Neural cell (in vitro differentiated cells): ENCODE results near the gene KRTAP1-4. TPM values are rescaled to one million over a fixed set of nuclear protein-coding genes. Genes with fewer than 3 reads are reported as not detected.
"Not testable (repeated sequence)": the region's sequence is repeated elsewhere in the genome, so short reads cannot be mapped to it uniquely, and the experiment has no call there.

Experiments
- H2AFZ ChIP-seq: fragments of 200-600, 300-800 bp; sonication (generic), shearing (Covaris generic); 2 replicates; pipeline ENCODE4 v1.6.0; 2014; ENCODE audit warnings: low read depth, mild to moderate bottlenecking, antibody characterized with exemption, low read length, moderate library complexity
- H3F3A ChIP-seq: fragments of 200-600 bp; shearing (Covaris generic); 2 replicates; pipeline ENCODE4 v1.6.1; 2016; ENCODE audit warnings: mild to moderate bottlenecking, moderate library complexity, mixed read lengths, antibody characterized with exemption, low read length; ENCODE audit not compliant: insufficient read depth, poor library complexity, severe bottlenecking
- H3K27ac ChIP-seq: fragments of 200-600, 300-800 bp; sonication (generic), shearing (Covaris generic); 2 replicates; pipeline ENCODE4 v1.5.1; 2014; ENCODE audit warnings: mild to moderate bottlenecking, low read length, moderate library complexity
- H3K27me3 ChIP-seq: fragments of 300-800, 200-600 bp; sonication (generic), shearing (Covaris generic); 2 replicates; pipeline ENCODE4 v1.6.0; 2014; ENCODE audit warnings: mild to moderate bottlenecking, low read depth, low read length, moderate library complexity; ENCODE audit not compliant: insufficient read depth
- H3K36me3 ChIP-seq: fragments of 300-800, 200-600 bp; sonication (generic), shearing (Covaris generic); 2 replicates; pipeline ENCODE4 v1.5.1; 2014; ENCODE audit warnings: mild to moderate bottlenecking, antibody characterized with exemption, low read length, moderate library complexity; ENCODE audit not compliant: insufficient read depth
- H3K4me2 ChIP-seq: fragments of 300-800, 200-600 bp; sonication (generic), shearing (Covaris generic); 2 replicates; pipeline ENCODE4 v1.6.0; 2014; ENCODE audit warnings: mild to moderate bottlenecking, low read length
- H3K4me3 ChIP-seq: fragments of 300-800, 200-600 bp; sonication (generic), shearing (Covaris generic); 2 replicates; pipeline ENCODE4 v1.5.1; 2014; ENCODE audit warnings: mild to moderate bottlenecking, low read length, moderate library complexity
- H3K79me2 ChIP-seq: fragments of 200-600 bp; shearing (Covaris generic); replicated peaks from 2 replicates; pipeline ENCODE4 v1.6.0; 2014; ENCODE audit warnings: mild to moderate bottlenecking, low read length, moderate library complexity; ENCODE audit not compliant: insufficient read depth
- H3K9ac ChIP-seq: fragments of 300-800, 200-600 bp; sonication (generic), shearing (Covaris generic); 2 replicates; pipeline ENCODE4 v1.6.1; 2016; ENCODE audit warnings: mild to moderate bottlenecking, low read length, mixed read lengths
- H3K9me2 ChIP-seq: fragments of 200-600 bp; shearing (Covaris generic); 2 replicates; pipeline ENCODE4 v1.6.1; 2016; ENCODE audit warnings: mild to moderate bottlenecking, low read length, mixed read lengths; ENCODE audit not compliant: insufficient read depth
- H3K9me3 ChIP-seq: fragments of 200-600, 300-800 bp; sonication (generic), shearing (Covaris generic); 2 replicates; pipeline ENCODE4 v1.6.1; 2016; ENCODE audit warnings: mild to moderate bottlenecking, mixed run types, low read length, moderate library complexity, mixed read lengths
- H4K20me1 ChIP-seq: fragments of 200-600 bp; shearing (Covaris generic); 2 replicates; pipeline ENCODE4 v1.6.1; 2016; ENCODE audit warnings: mild to moderate bottlenecking, mixed run types; ENCODE audit not compliant: insufficient read depth
- CTCF ChIP-seq: fragments of 450-650 bp; IDR thresholded peaks from 2 replicates; pipeline ENCODE4 v1.5.1; 2014; ENCODE audit warnings: antibody characterized with exemption, mild to moderate bottlenecking, moderate library complexity; ENCODE audit not compliant: poor library complexity, severe bottlenecking
- EP300 ChIP-seq: fragments of 450-650 bp; conservative IDR thresholded peaks from 2 replicates; pipeline ENCODE4 v1.6.1; 2014; ENCODE audit warnings: antibody characterized with exemption, mild to moderate bottlenecking, moderate library complexity; ENCODE audit not compliant: poor library complexity, severe bottlenecking
- EZH2 ChIP-seq: fragments of 200-600, 300-800 bp; shearing (Covaris generic), sonication (generic); IDR thresholded peaks from 2 replicates; pipeline ENCODE4 v1.6.1; 2014; ENCODE audit warnings: antibody characterized with exemption, low read length, borderline replicate concordance, mild to moderate bottlenecking; ENCODE audit not compliant: insufficient read depth, poor library complexity, severe bottlenecking
- MXI1 ChIP-seq: fragments of 450-650 bp; conservative IDR thresholded peaks from 2 replicates; pipeline ENCODE4 v1.6.1; 2014; ENCODE audit warnings: antibody characterized with exemption, mild to moderate bottlenecking; ENCODE audit not compliant: poor library complexity, severe bottlenecking
- POLR2AphosphoS5 ChIP-seq: IDR thresholded peaks from 2 replicates; pipeline ENCODE4 v1.6.1; 2012
- RAD21 ChIP-seq: fragments of 450-650 bp; conservative IDR thresholded peaks from 2 replicates; pipeline ENCODE4 v1.6.1; 2014; ENCODE audit warnings: antibody characterized with exemption, mild to moderate bottlenecking, moderate library complexity
- REST ChIP-seq: IDR thresholded peaks from 2 replicates; pipeline ENCODE4 v1.6.1; 2012; ENCODE audit warnings: borderline replicate concordance
- SMC3 ChIP-seq: fragments of 450-650 bp; conservative IDR thresholded peaks from 2 replicates; pipeline ENCODE4 v1.6.1; 2014; ENCODE audit warnings: antibody characterized with exemption, mild to moderate bottlenecking, moderate library complexity; ENCODE audit not compliant: poor library complexity
- TAF1 ChIP-seq: IDR thresholded peaks from 2 replicates; pipeline ENCODE4 v1.6.1; 2012; ENCODE audit warnings: low read depth
- polyA plus RNA-seq: library from polyadenylated mRNA; depleted of rRNA; stranded (reverse); fragments of >200 nt; gene quantifications from 2 replicates; pipeline ENCODE4 v1.2.3, GENCODE V29; 2014

The KRTAP1-4 gene
- polyA plus RNA-seq, 1 donor from 2014 or later, result not detected

- Histone ChIP-seq H3K9me2 (no peaks in the 10 kb centered on the region), H3K27me3 (no peaks in the 10 kb centered on the region), H3F3A (no peaks in the 10 kb centered on the region), H3K79me2 (no peaks in the 10 kb centered on the region), H3K4me2 (no peak overlapping the region), H3K9me3 (no peaks in the 10 kb centered on the region), H2AFZ (no peak overlapping the region), H3K4me3 (no peak overlapping the region), H4K20me1 (no peaks in the 10 kb centered on the region), H3K27ac (no peak overlapping the region), H3K36me3 (no peaks in the 10 kb centered on the region), H3K9ac (no peak overlapping the region)
- TF ChIP-seq REST, result no peak
- TF ChIP-seq MXI1, result no peak
- TF ChIP-seq POLR2AphosphoS5, result no peak
- no peak for TF ChIP-seq EZH2
- no peak for TF ChIP-seq EP300
- no peak for TF ChIP-seq RAD21
- TF ChIP-seq TAF1, result no peak
- TF ChIP-seq SMC3, result no peak
- TF ChIP-seq CTCF, result no peak
Measured at GRCh38 chr17:41042953-41043352, 13.0 kb upstream of the KRTAP1-4 start.

- not testable (repeated sequence) for H3K4me2 ChIP-seq, H3F3A ChIP-seq, H3K27me3 ChIP-seq, H3K9me2 ChIP-seq, H3K27ac ChIP-seq, H3K9me3 ChIP-seq, H4K20me1 ChIP-seq, H2AFZ ChIP-seq, H3K9ac ChIP-seq, H3K36me3 ChIP-seq, H3K4me3 ChIP-seq, H3K79me2 ChIP-seq
Measured at GRCh38 chr17:41040783-41041571, 11.0 kb upstream of the KRTAP1-4 start, which contains the start of gene KRTAP1-1. Gene KRTAP1-1 (minus strand): TSS chr17:41041450. CDS start chr17:41041397, 53 bp downstream.
